NCI-H2196 treated with DMSO at 0.1 percent for 48 hours (cell line): ENCODE data around the gene SLC7A6.

Source experiments
- DNase-seq: peaks from one replicate; lab custom pipeline; 2025; ENCODE audit not compliant: unreplicated experiment; lab: John Stamatoyannopoulos, UW

The SLC7A6 gene

DNA sequence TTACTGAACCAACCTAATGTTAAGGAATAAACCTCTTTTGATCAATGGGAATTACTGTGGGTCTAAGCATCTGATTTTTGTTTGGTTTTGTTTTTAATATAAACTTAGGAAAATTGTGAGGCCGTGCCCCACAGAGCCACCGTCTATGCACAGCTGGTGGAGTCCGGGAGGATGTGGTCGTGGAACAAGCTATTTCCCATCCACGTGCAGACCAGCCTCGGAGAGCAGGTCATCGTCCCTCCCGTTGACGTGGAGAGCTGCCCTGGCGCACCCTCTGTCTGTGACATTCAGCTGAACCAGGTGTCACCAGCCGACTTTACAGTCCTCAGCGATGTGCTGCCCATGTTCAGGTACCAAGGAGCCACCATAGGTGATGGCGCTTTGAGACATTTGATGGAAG is 74.9 kb downstream of the SLC7A6 start:
- DNase-seq: no peak

DNA sequence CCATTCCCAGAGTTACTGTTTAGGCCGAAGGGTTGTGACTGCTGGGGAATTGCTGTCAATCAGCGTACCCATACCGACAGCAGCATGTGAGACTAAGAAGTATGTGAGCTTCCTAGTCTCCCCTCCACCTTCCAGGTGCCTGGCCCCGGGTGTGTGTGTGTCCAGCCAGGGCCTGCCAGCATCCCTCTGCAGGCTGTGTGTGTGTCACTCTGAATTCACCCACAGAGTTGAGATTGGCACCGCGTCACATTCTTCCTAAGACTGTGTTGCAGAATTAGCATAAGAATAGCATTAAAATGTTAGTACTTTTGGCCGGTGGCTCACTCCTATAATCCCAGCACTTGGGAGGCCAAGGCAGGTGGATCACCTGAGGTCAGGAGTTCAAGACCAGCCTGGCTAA is 78.3 kb downstream of the SLC7A6 start:
- DNase-seq: no peak

DNA sequence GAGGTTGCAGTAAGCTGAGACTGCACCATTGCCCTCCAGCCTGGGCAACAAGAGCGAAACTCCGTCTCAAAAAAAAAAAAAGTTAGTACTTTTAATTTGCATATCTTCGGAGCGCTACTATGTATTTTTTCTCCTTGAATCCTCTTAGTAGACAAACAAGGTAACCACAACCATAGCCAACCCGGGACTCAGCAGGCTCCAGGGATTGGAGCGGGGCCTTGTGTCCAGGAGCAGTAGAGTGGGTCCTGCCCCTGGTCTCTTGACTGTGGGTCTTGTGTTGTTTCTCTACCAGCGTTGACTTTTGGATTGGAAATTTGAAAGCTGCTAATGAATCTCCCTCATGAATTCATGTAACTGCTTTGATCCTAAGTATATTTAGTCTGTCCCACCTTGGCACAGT is 78.8 kb downstream of the SLC7A6 start:
- DNase-seq: no peak

DNA sequence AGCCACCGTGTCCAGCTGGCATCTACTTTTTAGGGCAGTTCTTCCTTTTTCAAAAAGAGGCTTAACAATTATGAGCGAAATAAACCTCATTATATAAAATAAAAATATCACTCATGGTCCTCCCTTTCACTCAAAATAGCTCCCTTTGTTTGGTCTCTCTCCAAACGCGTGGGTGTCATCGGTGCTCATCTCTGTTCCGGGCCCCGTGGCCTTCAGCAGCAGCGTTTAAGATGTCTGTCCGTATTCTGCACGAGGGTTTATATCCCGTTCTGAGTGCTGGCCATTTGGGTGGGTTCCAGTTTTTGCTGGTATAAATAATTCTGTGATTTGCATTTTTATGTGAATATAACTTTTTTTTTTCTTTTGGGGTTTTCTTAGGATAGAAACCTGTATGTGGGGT is 79.9 kb downstream of the SLC7A6 start:
- no peak for DNase-seq

DNA sequence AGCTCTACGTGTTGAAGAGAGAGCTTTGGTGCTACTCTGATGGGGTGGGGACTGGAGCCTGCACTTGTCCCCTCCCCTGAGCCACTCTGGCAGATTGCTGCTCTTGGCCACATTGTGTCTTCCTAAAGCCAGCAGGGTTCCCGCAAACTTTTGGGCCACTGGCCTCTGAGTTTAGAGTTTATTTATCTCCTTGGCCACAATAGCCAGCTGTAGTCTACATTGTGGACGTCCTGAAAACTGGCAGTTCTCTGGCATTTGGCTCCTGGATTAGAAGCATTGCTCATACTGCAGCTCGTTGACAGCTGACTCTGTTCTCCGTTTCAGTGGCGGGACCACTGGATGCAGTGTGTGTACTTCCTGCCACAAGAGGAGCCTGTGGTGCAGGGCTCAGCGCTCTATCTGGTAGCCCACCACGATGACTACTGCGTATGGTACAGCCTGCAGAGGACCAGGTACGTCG is 81.1 kb downstream of the SLC7A6 start:
- no peak for DNase-seq

DNA sequence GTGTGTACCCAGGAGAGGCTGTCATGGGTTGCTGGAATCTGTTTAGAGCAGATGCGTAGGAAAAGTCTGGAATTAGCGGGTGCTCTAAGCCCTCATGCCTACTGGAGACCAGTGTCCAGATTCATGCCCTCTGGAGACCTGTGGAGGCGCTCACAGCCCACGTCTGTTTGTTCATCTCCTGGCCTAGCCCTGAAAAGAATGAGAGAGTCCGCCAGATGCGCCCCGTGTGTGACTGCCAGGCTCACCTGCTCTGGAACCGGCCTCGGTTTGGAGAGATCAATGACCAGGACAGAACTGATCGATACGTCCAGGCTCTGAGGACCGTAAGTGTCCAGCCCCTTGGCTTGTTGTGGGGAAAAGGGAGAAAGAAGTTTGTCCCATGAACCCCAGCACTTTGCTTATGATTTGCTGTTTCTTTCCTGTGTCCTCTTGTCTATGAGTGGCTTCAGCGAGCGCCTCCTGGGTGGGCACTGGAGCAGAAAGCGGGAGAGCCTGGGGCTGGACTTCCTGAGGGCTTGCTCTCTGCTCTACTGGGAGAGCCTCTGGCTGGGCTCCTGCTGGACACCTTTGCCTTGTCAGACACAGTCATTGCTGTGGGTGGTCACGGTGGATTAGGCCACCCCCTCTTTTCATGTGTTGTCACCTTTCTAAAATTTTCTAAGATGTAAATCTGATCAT is 81.8 kb downstream of the SLC7A6 start:
- DNase-seq: no peak

DNA sequence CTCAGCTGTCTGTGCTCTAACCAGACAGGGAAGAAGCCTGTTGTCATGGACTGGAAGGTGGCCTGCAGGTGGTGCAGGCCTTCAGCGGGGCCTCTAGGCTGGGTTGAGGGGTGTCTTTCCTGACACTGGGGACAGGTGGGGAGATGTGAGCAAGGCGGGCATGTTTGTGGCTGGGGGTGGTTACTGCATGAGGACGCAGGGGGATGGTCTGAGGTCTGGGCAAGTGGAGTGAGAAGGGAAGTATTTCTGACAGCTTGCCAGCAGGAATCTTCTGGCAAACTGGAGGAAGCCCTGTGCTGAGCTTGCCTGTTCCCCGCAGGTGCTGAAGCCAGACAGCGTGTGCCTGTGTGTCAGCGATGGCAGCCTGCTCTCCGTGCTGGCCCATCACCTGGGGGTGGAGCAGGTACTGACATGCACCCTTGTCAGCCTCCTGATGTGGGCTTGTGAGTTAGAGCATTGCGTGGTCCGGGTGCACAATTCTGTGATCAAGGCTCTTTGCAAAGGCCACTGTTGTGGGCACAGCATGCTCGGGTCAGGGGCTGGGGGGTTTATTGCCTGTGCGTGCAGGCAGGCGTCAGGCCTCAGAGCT is 82.7 kb downstream of the SLC7A6 start:
- no peak for DNase-seq

DNA sequence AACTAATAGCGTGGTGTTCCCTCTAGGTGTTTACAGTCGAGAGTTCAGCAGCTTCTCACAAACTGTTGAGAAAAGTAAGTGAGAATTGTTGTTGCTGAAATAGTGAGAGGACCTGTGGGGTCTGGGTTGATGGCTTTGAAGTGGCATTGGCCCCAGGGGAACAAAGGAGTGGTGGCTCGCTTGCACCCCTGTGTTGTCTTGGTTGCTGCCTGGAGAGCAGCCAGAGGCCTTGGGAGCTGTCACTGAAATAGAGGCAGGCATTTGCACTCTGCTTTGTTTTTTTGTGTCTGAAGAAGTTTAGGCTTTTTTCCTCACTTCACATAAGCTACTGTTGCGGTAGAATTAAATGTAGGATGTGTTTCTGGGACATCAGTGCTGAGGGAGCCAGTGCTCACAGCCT is 83.3 kb downstream of the SLC7A6 start:
- DNase-seq: no peak

DNA sequence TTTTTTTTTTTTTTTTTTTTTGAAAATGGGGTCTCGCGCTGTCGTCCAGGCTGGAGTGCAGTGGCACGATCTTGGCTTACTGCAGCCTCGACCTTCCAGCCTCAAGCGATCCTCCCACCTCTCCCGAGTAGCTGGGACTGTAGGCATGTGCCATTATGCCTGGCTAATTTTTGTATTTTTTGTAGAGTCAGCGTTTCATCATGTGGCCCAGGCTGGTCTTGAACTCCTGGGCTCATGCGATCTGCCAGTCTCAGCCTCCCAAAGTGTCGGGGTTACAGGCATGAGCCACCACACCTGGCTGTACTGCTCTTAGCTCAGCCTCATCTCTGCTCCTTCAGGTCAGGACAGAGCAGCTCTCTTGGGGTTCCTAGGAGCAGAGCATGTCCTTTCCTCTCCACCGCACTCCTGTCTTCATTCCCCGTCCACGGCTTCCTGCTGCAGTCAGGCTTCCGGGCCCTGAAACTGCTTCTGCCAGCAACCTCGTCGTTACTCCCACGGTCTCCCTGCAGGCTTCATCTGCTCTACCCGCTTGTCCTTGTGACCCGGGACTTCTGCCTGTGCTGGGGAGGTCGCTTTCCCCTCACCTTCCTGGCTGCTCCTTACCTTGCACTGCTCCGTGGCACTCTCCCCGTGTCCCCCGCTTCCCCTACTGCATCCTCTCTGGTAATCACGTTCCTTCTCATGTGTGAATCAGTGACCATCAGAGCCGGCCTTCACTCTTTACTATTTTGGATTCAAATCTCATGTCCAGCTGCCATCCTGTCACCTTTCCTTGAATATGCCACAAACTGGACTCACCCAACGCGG is 84.5 kb downstream of the SLC7A6 start:
- DNase-seq: no peak

DNA sequence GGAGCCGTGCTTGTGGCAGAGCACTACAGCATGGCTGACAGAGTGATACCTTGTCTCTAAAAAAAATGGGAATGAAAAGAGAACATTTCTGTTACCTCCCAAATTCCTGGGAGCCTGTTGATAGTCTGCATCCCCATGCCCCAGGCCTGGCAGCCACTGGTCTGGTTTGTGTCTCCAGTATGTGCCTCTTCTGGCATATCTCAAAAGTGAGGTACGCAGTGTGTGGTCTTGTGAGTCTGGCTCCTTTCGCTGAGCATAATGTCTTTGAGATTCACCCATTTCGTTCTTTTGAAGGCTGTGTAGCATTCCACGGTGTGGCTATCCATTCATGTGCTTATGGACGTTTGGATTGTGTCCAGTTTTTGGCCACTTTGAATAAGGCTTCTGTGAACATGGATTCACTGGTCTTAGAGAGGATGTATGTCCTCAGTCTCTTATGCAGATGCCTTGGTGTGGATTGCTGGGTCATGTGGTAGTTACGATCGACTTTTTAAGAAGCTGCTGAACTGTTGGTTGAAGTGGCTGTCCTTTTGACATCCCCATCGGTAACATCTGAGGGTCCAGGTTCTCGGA is 85.6 kb downstream of the SLC7A6 start:
- DNase-seq: no peak

DNA sequence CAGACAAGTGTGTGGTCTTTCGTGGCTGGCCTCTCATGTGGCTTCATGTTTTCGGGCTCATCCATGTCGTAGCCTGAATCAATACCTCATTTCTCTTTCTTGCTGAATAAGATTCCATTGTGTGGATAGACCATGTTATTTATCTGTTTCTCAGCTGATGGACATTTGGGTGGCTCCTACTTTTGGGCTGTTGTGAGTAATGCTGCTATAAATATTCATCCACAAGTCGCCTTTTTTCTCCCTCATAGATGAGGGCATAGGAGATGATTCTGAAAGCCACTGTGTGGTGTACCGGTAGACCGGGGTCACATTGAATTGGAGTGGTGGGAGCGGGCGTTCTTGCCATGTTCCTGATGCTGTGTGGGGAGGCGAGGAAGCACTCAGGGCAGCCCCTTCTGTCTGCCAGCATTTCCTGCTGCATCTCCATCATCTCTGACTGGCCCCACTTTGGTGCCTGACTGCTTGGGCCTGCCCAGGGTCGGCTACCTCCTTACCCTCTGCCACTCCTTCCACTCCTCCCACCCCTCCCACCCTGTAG is 86.6 kb downstream of the SLC7A6 start:
- no peak for DNase-seq
